NCI-H146 treated with DMSO at 0.1 percent for 48 hours (cell line): ENCODE results near the gene RPS21.
A peak's percentile ranks its signal among the peaks of the same experiment; 100 is the strongest.

ENCODE experiments used
- DNase-seq: peaks from one replicate; lab custom pipeline; 2025; ENCODE audit not compliant: unreplicated experiment; lab: John Stamatoyannopoulos, UW

RPS21 gene

DNA sequence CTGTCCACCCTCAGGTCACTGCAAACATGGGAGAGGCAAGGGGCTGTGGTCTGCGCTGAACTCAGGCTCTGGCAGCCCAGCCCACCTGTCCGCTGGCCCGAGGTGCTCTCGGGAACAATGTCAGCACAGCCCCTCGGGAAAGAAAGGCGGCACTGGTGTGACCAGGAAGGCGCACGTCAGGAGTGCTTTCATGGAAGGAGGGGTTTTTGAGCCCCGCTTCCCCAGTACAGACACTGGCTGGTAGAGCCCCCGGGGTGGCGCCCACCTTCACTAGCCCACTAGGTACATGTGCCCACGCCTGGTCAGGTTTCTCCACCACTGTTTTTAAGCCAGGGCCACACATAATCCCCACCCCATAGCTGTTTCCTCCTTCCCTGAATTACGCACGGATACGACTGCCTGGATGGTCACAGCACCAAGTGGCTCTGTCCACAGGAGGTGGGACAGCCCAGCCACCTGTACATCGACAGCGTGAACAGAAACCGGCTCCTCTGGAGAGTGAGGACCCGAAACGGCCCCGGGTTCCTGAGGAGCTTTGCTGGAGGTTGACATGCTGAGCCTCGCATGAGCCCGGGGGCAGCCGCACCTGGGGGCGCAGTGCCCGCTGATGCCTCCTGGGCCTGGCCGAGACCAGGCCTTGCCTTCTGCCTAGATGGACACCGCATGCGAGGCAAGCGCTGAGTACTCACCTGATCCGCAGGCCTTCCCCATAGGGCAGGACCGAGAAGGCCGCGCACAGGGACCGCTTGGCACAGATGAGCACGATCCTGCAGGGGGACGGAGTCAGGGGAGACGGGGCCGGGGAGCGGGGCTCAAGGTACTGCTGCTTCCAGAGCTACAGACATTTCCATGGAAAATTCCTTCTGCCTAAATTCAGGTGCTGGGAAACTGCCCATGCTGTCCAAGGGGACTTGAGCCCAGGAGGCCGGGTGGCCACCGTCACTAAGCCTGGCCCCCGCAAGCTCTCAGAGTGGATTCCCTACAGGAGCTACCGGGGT is 7.6 kb downstream of the RPS21 start:
- no peak for DNase-seq

- no peak for DNase-seq
Measured at GRCh38 chr20:62395311-62396242, 8.7 kb downstream of the RPS21 start.

GRCh38 chr20:62396367-62397239 is 9.7 kb downstream of the RPS21 start:
- DNase-seq, result no peak

DNA sequence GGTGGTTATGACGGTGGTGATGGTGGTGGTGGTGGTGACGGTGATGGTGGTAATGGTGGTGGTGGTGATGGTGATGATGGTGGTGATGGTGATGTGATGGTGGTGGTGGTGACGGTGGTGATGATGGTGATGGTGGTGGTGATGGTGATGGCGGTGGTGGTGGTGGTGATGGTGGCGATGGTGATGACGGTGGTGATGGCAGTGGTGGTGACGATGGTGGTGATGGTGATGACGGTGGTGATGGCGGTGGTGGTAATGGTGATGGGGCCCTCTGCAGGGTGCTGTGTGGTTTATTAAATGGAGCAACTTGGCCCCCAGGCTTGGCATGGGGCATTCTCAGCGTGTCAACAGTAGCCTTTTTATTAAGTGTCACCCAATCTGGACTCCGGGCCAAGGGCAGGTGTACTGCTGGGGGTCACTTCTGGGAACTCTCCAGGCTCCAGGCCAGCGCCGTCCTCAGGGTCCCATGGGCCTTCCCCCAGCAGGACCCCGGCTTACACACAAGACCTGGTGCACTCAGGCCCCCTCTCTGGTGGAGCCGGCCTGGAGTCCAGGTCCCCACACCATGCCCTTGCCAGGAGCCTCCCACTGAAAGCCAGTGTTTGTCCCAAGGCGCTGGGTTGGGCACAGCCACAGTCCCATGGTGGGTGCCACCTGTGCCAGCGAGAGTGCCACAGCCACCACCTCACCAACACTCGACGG is 11.4 kb downstream of the RPS21 start:
- DNase-seq, result no peak

DNA sequence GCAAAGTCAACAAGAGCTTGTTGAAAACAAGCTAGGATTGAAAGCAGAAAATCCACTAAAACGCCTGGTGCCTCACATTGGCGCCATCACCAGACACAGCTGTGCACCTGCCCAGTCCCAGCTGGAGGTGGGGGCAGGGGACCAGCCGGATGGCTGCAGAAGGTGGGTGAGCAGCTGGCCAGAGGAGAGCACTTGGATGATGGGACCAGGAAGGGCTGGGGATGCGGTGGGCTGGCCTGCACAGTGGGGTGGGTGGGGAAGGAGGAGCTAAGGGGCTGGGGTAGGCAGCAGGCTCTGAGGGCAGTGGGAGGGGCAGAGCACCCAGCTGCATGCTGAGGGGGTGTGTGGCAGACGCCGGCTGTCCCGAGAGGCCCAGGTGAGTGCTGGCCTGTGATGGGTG is 13.1 kb downstream of the RPS21 start:
- peak; percentile 32 for DNase-seq

DNA sequence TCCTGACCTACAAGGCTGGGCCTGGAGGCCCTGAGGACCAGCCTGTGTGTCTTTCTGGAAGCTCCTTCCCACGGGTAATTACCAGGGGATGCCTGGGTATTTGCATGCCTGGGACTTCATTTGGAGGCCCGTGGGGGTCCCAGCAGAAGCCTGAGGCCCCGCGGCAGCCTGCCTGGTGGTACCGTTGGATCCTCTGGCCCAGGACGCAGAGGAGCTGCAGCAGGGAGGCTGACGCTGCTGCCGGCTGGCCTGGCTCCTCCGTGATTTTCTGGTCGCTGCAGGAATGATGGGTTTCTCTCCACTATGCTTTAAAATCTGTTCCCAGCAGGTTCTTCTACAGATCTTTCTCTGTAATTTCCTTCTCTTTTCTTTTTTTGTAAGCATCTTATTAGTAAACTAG is 13.6 kb downstream of the RPS21 start:
- no peak for DNase-seq

- no peak for DNase-seq
Measured at GRCh38 chr20:62401331-62401779, 14.5 kb downstream of the RPS21 start.

DNA sequence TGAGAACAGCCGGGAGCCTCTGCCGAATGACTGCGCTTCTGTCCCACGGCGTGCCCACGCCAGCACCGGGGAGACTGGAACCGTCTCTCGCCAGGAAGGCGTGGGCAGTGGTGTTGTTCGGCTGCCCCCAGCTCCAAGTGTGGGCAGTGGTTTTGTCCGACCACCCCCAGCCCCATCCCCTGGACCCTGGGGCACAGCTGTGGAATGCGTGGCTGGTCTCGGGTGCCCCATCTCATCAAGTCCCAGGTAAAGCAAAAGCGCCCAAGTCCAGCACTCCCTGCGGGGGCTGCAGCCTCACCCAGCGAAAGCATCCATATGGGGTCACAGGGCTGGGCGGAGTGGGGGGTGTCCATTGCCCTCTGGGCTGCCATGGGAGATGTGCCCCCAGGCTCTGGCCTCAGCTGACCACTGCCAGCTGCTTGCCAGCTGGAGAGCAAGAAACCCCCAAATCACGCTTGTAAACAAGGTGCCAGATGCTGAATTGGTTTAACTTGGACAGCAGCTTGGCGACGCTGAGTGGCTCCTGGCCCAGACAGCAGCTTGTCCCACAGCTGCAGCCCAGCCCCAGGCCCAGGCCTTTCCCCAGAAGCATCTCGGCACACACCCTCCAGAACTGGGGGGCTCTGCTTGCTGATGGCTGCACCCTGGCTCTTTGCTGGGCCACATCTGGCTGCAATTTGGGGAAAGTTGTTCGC is 15.7 kb downstream of the RPS21 start:
- no peak for DNase-seq

GRCh38 chr20:62403331-62403730 is 16.4 kb downstream of the RPS21 start:
- no peak for DNase-seq

DNA sequence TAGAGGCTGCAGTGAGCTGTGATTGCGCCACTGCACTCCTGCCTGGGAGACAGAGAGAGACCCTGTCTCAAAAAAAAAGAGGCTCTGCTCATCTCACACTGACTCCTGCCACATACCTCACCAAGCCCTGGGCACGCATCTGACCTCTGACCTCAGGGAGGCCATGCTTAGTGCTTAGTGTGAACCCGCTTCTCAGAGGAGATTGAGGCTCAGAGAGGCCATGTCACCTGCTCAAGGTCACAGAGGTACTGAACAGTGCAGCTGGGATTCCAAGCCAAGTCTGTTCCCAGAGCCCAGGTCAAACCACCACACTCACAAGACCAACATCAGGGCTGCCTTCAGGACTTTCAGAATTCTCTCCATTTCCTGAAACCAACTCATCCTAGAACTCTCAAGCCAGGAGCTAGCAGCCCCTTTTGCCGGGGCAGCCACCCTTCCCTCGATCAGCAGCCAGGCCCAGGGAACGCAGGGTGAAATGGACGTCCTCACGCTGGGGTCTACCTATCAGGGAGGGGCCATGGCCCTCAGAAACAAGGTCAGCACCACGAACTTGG is 17.3 kb downstream of the RPS21 start:
- DNase-seq, result no peak

DNA sequence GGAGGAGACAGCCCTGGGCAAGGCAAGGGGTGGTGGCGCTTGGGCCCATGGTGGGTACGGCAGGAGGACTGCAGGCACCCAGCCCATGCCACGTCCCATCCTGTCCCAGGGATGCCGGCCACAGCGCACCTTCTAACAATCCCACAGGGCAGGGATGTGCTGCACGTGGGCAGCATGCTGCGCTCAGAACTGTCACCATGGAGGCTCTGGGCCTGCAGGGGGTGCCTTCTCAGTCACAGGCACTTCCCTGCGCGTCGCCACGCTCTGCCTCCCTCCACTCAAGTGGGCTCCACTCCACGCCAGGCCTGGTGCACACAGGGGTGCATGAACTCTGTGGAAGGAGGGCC is 17.8 kb downstream of the RPS21 start:
- DNase-seq, result no peak

DNA sequence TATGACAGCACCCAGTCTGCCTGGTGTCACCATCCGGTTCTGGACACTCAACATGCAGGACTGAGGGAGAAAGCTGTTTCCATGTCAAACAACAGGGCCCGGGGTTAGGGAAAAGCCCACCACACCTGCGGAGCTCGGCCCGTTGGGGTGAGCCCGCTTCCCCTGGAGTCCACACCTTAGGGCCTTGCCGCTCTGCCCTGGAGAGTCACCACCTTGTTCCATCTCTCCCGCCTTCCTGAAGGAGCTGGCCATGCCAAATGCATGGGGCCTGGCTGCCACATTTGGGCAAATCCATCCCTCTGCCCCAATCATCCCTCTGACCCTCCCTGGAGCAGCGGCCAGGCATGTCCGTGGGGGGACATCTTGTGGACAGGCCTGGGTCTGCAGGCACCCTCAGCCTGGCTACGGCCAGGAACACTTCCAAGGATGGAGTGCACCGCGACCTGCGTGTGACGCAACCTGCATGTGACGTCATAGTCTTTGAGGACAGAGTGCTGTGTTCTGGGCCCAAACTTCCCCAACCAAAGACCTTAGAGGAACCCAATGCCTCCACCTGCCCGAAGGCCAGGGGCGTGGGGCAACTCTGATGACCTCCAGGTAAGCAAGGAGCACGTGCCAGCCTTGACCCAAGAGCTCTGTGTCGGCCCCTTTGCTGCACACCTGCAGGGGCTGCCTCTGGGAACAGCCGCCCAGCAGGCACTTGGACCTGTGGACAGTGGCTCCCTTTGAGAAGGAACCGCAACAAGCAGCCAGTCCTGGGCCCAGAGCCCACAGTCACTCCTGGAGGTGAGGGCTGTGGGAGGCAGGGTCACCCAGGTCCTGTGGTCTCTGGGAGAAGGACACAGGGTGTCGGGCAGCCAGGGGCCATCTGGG is 18.4 kb downstream of the RPS21 start:
- no peak for DNase-seq

- DNase-seq, result no peak
Measured at GRCh38 chr20:62405981-62406513, 19.1 kb downstream of the RPS21 start.

GRCh38 chr20:62406635-62407176 is 19.8 kb downstream of the RPS21 start:
- no peak for DNase-seq

DNA sequence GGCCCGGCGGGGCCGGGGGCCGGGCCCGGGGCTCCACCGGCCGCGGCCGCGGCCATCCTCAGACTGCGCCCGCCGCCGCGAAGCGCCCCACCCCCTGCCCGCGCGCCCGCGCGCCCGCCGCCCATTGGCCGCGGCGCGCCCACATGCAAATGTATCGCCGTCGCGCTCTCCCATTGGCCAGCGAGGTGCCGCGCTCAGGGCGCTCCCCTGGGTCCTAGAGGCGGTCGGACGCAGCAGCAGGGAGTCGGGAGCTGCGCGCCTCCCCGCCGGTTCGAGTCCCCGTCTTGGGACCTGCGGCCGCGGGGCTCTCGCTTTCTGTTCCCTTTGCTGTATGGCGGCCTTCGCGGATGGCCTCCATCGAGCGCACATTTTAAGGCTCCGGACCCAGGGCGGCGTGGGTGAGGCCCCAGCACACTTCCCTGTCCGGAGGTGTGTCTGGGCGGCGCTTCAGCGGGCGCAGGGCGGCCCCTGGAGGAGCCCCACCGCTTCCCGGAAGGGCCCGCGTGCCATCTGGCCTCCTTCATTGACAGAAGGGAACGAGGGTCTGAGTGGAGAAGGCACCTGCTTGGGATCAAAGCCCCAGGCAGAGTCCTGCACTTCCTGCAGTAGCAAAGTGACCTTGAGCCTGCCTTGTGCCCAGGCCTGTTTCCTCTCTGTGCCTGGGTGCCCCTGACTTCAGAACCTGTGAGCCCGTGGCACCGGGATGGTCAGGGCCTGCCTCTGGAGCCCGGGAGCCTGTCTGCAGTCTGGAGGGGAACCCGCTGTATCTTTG is 20.5 kb downstream of the RPS21 start, which contains the start of gene CABLES2:
Gene CABLES2 (minus strand): TSS at position 65 of the 772 bp plus-strand sequence. CDS start 9 bp downstream, at position 56.
- DNase-seq, result peak; percentile 78

DNA sequence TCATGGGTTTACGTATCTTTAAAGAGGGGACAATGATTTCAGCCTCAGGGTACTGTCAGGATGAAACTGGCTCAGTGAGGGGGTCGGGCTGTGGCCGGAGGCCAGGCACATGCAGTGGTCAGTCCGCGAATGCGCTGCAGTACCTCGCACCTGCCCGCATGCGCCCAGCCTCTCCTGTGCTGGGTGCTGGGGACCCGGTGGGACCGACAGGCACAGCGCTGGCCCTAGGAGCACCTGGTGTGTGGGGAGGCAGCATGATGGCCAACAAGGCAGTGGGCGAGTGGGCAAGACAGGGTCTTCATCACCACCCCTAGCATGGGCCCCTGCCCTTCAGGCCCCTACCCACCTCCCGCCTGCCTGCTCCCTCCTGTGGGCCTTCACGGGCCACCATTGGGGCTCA is 21.2 kb downstream of the RPS21 start:
- no peak for DNase-seq

- no peak for DNase-seq
Measured at GRCh38 chr20:62408640-62409039, 21.7 kb downstream of the RPS21 start.
